Endothelial cell of hepatic sinusoid (primary cell): Measurements from ENCODE around the gene MED26.

Experiments used
- in situ Hi-C: cut with HindIII; loops from 2 replicates; pipeline ENCODE4 v1.10.0; 2017; ENCODE audit warnings: low sequenced_read_pairs

The MED26 gene

GRCh38 chr19:16591803-16592556 is 36.0 kb downstream of the MED26 start:
- in situ Hi-C loops = loop anchor here (5.0 kb wide), 1 partner anchor 90 kb away; no protein-coding TSS in a partner anchor

DNA sequence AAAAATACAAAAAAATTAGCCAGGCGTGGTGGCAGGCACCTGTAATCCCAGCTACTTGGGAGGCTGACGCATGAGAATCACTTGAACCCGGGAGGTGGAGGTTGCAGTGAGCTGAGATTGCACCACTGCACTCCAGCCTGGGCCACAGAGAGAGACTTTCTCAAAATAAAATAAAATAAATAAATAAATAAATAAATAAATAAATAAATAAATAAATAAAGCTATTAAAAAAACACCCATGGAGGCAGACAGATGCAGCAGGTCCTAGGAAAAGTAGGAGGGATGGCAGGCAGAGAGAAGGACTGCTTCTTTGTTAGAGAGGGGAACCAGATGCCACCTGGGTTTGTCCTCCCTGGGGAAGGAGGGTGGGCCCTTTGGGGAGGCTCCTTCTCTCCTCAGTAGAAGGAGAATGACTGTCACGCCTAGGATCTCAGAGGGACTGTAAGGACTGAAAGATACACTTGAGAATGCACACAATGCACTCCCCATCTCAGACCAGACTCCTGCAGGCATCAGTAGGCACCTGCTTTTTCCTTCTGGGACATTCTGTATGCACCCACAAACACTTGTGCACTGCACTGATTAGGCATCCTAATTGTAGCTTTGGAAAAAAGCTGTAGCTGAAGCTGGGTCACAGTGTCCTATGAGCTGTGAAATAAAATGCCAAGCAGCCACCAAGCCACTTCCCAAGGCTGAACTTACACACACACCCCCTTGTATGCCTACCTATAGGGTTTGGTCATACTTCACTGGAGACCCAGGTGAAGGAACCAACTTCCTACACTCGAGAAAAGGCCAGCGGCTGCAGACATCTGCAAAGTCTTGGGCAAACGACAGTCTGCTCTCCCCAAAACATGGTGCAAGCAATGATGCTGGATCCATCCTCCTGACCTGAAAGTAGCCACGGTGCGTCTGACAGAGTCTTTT is 36.9 kb downstream of the MED26 start:
- in situ Hi-C loops = loop anchor here (5.0 kb wide), 1 partner anchor 89 kb away; no protein-coding TSS in a partner anchor

- in situ Hi-C loops = loop anchor here (5.0 kb wide), 1 partner anchor 88 kb away; no protein-coding TSS in a partner anchor
Observed at GRCh38 chr19:16589917-16590316, 38.1 kb downstream of the MED26 start.

DNA sequence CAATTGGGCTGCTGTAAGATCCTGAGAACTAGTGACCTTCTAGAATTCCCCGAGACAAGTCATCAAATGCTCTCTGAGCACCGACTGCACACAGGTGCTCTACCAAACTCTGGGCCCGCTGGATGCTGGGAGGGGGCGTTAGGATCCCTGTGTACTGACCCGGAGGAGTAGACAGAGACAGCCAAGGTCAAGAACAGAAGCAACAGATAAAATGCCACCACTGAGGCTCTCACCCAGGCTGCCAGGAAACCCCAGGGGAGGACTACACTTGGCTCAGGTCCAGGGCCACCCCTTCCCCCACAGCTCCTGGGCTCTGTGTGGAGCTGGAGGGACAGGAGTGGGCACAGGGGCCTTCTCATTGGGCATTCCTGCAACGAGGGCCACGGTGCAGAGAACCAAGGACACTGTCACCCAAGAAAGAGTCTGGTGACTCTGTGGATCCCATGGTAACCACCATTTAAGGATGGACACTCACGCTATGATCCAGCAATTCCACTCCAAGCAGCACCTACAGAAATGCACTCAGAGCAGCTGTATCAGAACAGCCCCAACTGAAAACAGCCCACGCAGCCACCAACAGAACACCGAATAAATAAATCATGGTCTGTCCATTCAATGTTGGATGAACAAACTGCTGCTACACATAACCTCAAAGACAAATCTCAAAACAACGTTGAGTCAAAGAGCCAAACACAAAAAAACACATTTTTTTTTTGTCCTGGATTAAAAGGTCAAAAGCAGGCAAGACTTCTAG is 39.0 kb downstream of the MED26 start:
- in situ Hi-C loops = no loop called here

GRCh38 chr19:16587833-16588823 is 39.9 kb downstream of the MED26 start:
- in situ Hi-C loops = no loop called here

GRCh38 chr19:16586991-16587832 is 40.8 kb downstream of the MED26 start:
- in situ Hi-C loops = no loop called here

DNA sequence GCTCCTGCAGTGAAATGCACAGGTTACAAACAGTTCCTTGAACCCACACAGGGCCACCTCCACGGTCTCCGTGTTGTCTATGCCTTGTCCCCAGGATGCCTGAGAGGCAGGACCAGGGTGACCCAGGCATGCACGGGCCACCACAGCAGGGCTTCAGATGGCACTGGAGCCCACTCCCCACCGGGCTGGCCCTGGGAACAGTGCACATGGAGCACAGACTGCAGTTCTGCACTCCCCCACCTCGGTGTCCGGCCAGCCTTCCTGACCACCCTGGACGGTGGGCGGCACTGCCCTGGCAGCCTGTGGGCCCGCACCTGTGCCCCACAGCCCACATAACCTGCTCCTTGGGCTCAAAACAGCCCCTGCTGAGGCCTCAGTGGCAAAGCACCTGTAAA is 41.5 kb downstream of the MED26 start:
- in situ Hi-C loops = no loop called here

- in situ Hi-C loops = no loop called here
Observed at GRCh38 chr19:16585808-16586476, 42.1 kb downstream of the MED26 start.

- in situ Hi-C loops = no loop called here
Observed at GRCh38 chr19:16585094-16585801, 42.8 kb downstream of the MED26 start.

DNA sequence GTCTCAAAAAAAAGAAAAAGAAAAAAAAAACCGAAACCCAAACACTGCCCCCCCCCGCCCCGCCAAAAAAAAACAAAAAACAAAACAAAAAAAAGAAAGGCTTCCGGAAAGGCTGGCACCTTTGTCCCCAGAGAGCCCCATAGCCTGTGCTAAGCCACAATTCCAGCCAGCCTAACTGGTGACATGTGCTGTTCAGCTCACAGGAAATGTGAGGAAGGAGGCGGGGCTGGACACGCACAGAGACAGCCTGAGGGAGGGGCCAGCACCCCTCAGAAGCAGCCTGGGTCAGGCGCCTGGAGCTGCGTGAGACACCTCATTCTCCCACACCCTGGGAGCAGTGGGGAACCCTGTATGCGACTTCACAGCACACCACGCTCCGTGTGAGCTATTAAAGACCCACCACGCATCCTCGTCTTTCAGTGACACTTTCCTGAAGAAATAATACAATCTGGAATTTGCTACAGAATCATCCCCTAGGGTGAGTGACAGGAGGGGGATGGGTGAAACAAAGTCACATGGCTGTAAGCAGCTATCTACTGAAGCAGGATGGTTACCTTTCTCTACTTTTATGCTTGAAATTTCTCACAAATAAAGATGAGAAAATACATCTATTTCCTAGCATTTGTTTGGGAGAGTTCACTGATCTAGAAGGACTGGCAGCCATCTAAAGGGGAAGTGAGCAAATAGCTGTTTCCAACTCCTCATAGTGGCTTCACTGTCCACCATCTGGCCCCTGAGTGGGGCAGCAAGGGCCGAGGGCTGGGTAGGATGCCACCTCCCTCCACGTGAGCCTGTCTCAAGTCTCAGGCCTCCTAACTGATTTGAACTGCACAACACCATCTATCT is 43.5 kb downstream of the MED26 start:
- in situ Hi-C loops = no loop called here

DNA sequence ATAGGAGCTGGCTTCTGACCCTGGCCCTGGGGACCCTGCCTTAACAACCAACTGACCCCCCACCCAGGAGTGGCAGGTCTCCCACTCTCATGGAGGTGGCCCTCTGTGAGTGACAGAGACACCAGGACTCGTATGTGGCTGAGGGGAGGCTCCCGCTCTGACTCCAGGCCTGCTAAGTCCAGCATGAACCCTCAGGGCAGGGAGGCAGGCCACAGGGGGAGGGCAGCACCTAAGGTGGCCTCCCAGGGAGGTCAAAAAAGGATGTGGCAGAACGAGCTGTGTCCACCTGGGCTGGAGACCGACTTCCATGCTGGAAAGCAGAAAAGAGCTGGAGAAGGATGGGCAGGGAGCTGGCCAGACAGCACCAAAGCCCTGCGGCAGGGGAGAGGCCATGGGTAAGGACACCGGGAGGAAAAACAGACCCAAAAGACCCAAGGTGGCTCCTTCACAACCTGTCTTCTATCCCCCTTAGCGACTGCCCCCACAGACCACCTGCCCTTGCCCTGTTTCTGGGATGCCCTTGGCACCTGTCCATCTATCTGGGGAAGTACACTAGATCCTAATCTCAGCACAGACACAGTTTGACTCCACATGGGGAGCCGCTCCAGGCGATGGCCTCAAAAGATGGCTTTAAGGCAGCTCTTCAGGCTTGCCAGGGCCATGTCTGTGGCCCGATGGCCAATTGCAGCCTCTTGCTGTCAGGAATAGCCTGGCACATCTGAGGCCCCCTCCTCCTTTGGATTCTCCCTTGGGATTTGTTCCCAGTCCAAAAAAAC is 45.3 kb downstream of the MED26 start:
- in situ Hi-C loops = no loop called here

- in situ Hi-C loops = no loop called here
Observed at GRCh38 chr19:16581971-16582343, 46.0 kb downstream of the MED26 start.

DNA sequence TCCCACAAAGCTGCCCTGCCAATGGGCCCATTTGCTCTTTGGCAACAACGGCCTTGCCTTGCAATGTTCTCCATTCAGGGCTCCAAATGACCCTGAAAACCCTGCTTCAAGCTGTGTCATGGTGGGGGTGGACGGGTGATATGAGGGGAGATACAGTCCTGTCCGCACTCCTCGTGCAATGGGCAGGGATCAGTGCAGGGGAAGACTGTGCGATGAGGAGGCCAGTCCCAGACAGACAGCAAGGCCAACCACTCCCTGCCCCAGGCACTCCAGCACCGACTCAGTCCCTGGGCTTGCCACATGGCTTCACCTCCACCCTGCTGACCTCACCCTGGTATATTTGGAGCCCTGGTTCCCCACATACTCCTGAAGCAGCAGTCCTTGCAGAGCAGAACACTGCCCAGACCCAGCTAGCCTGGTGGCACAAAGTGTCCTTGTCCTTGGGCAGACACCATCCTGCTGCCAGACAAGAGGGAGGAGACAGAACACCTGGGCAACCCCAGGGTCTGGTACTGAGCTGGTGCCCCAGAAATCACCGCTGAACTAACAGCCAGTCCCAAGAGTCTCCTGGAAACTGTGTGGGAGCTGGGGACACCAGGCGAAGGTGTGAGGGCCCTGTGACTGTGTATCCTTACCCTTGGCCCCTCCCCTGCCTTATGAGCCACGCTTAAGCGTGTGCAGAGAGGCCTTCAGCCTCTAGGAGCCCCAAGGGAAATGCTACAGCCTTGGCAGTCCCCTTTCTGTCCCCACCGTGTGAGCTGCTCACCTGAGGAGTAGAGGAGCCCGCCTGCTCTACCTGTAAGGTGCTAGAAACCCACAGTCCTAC is 46.6 kb downstream of the MED26 start:
- in situ Hi-C loops = no loop called here

DNA sequence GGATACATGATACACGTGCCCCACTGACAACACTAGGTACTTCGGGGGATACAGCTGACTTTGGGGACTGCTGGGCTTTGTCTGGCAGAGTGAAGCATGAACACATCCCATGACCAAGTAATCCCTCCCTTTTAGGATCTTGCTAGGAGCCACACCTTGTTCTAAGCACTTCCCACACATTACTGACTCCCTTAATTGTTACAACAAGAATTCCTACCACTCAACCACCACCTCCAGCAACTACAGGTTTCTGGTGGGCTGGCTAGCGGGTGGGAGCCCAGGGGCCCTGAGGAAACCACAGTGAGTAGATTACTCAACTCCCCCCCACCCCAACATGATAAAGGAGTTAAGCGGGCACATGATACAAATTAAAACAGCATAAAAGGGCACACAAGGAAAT is 48.6 kb downstream of the MED26 start:
- in situ Hi-C loops = no loop called here

DNA sequence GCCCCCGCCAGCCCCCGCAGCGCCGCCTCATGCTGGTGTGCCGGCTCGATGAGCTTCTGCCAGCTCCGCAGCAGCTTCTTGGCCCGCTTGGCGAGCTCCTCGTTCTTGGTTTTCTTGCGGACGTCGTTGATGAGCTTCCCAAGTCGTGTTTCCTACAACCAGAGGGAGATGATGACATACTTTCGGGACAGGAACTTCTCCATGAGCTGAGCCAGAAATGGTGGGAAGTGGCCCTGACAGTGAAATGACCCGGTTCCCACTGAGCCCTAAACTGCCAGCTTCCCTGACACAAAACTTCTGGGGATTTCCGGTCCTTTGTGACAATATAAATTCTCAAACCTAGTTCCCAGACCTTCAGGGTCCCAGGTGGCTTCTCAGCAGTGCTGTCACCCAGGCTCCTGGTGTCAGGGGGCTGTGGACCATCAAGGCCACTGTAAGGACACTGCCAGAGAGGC is 50.4 kb downstream of the MED26 start:
- in situ Hi-C loops = no loop called here
